SK-N-SH (cell line): ENCODE measurements around the gene ESM1. TPM values are rescaled to one million over a fixed set of nuclear protein-coding genes. Genes with fewer than 3 reads are reported as not detected.
"Not testable (repeated sequence)": the region's sequence is repeated elsewhere in the genome, so short reads cannot be mapped to it uniquely, and the experiment has no call there.

ENCODE experiments used
- CTCF ChIA-PET: fragments of 300-600, 350-600 bp; formaldehyde crosslinking; extraction: SDS; loops from one replicate; lab custom pipeline; 2021; lab: Yijun Ruan, JAX
- POLR2A ChIA-PET: fragments of 350-600 bp; sonication (Branson Sonifier 250); formaldehyde crosslinking; extraction: SDS; loops from one replicate; lab custom pipeline; 2020; ENCODE audit warnings: antibody characterized with exemption, inconsistent platforms; lab: Yijun Ruan, JAX
- DNase-seq: peaks from one replicate; pipeline ENCODE4 v3.0.0; 2012
- H2AFZ ChIP-seq: fragments of 200-600 bp; sonication (generic); 2 replicates; pipeline ENCODE4 v1.8.1; 2016; ENCODE audit warnings: antibody characterized with exemption, mild to moderate bottlenecking, low read depth
- H3F3A ChIP-seq: fragments of 200-600 bp; sonication (generic); replicated peaks from 2 replicates; pipeline ENCODE3; 2016; ENCODE audit warnings: antibody characterized with exemption, mild to moderate bottlenecking; ENCODE audit not compliant: insufficient read depth
- H3K27ac ChIP-seq, 2 experiments: fragments of 200-500 bp in 1 of 2; fragments of 200-600 bp in 1 of 2; sonication (Bioruptor generic) in 1 of 2; sonication (generic), shearing (Covaris generic) in 1 of 2; 2 replicates each; pipeline versions ENCODE4 v1.5.1 to v1.6.1; 2014 to 2016; ENCODE audit warnings: low read depth in 2 of 2, inconsistent platforms in 1 of 2, low read length in 1 of 2, mild to moderate bottlenecking in 1 of 2, mixed read lengths in 1 of 2
- H3K27me3 ChIP-seq: fragments of 200-600 bp; sonication (generic), shearing (Covaris generic); 2 replicates; pipeline ENCODE4 v1.6.1; 2016; ENCODE audit warnings: mixed run types; ENCODE audit not compliant: insufficient read depth
- H3K36me3 ChIP-seq, 2 experiments: fragments of 200-500 bp in 1 of 2; fragments of 200-600 bp in 1 of 2; sonication (Bioruptor generic) in 1 of 2; sonication (generic) in 1 of 2; replicated peaks in 1 of 2; 2 replicates each; pipeline versions ENCODE3 to v1.5.1; 2014 to 2016; ENCODE audit warnings: low read length in 1 of 2, mild to moderate bottlenecking in 1 of 2; ENCODE audit not compliant: insufficient read depth in 2 of 2, control insufficient read depth in 1 of 2
- H3K4me1 ChIP-seq, 2 experiments: fragments of 200-500 bp in 1 of 2; fragments of 200-600 bp in 1 of 2; sonication (Bioruptor generic) in 1 of 2; sonication (generic), shearing (Covaris generic) in 1 of 2; 2 replicates each; pipeline versions ENCODE4 v1.5.1 to v1.6.1; 2014 to 2016; ENCODE audit warnings: low read depth in 1 of 2, low read length in 1 of 2, mixed run types in 1 of 2; ENCODE audit not compliant: insufficient read depth in 2 of 2, control insufficient read depth in 1 of 2
- H3K4me2 ChIP-seq: fragments of 200-600 bp; sonication (generic), shearing (Covaris generic); 2 replicates; pipeline ENCODE4 v1.6.1; 2017; ENCODE audit warnings: mixed run types
- H3K4me3 ChIP-seq, 2 experiments: fragments of 200-500 bp in 1 of 2; fragments of 200-600 bp in 1 of 2; sonication (Bioruptor generic) in 1 of 2; sonication (generic), shearing (Covaris generic) in 1 of 2; 2 replicates each; pipeline versions ENCODE4 v1.5.1 to v1.8.1; 2014 to 2016; ENCODE audit warnings: low read depth in 2 of 2, inconsistent platforms in 1 of 2, low read length in 1 of 2, mild to moderate bottlenecking in 1 of 2, mixed read lengths in 1 of 2, moderate library complexity in 1 of 2
- H3K79me2 ChIP-seq: fragments of 200-600 bp; sonication (generic); 2 replicates; pipeline ENCODE4 v1.8.1; 2017; ENCODE audit warnings: mild to moderate bottlenecking; ENCODE audit not compliant: insufficient read depth
- H3K9ac ChIP-seq: fragments of 200-600 bp; sonication (generic); 2 replicates; pipeline ENCODE4 v1.6.1; 2017; ENCODE audit warnings: mixed run types
- H3K9me2 ChIP-seq: fragments of 200-600 bp; sonication (generic); 2 replicates; pipeline ENCODE4 v1.6.1; 2017; ENCODE audit warnings: mixed run types
- H3K9me3 ChIP-seq: fragments of 200-600 bp; sonication (generic); 2 replicates; pipeline ENCODE4 v1.6.1; 2017; ENCODE audit warnings: mixed run types, mild to moderate bottlenecking, moderate library complexity
- H4K20me1 ChIP-seq: fragments of 200-600 bp; sonication (generic); 2 replicates; pipeline ENCODE4 v1.6.1; 2017; ENCODE audit warnings: mild to moderate bottlenecking, mixed run types; ENCODE audit not compliant: insufficient read depth
- CTCF ChIP-seq: fragments of 200-600 bp; sonication (generic); IDR thresholded peaks from 2 replicates; pipeline ENCODE4 v1.6.1; 2017; ENCODE audit warnings: antibody characterized with exemption, mild to moderate bottlenecking, moderate library complexity
- ELF1 ChIP-seq: IDR thresholded peaks from 2 replicates; pipeline ENCODE4 v1.4.0; 2012
- FOXJ3 ChIP-seq: sonication (generic); formaldehyde crosslinking; IDR thresholded peaks from 2 replicates; pipeline ENCODE4 v1.5.1; 2020; ENCODE audit warnings: mild to moderate bottlenecking, missing genetic modification reagents
- MAX ChIP-seq: IDR thresholded peaks from 2 replicates; pipeline ENCODE4 v1.4.0; 2012; ENCODE audit warnings: low read depth
- MXI1 ChIP-seq: IDR thresholded peaks from 2 replicates; pipeline ENCODE4 v1.6.1; 2012; ENCODE audit warnings: mild to moderate bottlenecking, low read depth, low read length, improper control_type of control experiment
- POLR2AphosphoS5 ChIP-seq: IDR thresholded peaks from 2 replicates; pipeline ENCODE4 v1.6.1; 2012; ENCODE audit warnings: low read depth, low read length
- RAD21 ChIP-seq: IDR thresholded peaks from 2 replicates; pipeline ENCODE4 v1.6.1; 2012; ENCODE audit warnings: mild to moderate bottlenecking, low read length
- RCOR1 ChIP-seq: fragments of 150-350 bp; IDR thresholded peaks from 2 replicates; pipeline ENCODE4 v1.6.1; 2017; ENCODE audit warnings: antibody characterized with exemption, low read length
- RFX5 ChIP-seq: IDR thresholded peaks from 2 replicates; pipeline ENCODE4 v1.6.1; 2012; ENCODE audit warnings: mild to moderate bottlenecking, improper control_type of control experiment, low read length
- SIN3A ChIP-seq: IDR thresholded peaks from 2 replicates; pipeline ENCODE4 v1.6.1; 2012; ENCODE audit warnings: low read depth, mild to moderate bottlenecking, low read length, moderate library complexity, borderline replicate concordance
- SMC3 ChIP-seq: IDR thresholded peaks from 2 replicates; pipeline ENCODE4 v1.6.1; 2012; ENCODE audit warnings: low read depth, low read length, improper control_type of control experiment
- TAF1 ChIP-seq: IDR thresholded peaks from 2 replicates; pipeline ENCODE4 v1.6.1; 2012; ENCODE audit warnings: low read depth, mild to moderate bottlenecking, low read length, moderate library complexity, borderline replicate concordance
- TEAD4 ChIP-seq: IDR thresholded peaks from 2 replicates; pipeline ENCODE4 v1.4.0; 2012; ENCODE audit warnings: mild to moderate bottlenecking, borderline replicate concordance; ENCODE audit not compliant: insufficient read depth
- USF2 ChIP-seq: fragments of 150-350 bp; IDR thresholded peaks from 2 replicates; pipeline ENCODE4 v1.6.1; 2017; ENCODE audit warnings: antibody characterized with exemption, low read length, low read depth, borderline replicate concordance
- YY1 ChIP-seq: IDR thresholded peaks from 2 replicates; pipeline ENCODE4 v1.4.0; 2012; ENCODE audit warnings: low read depth, mild to moderate bottlenecking
- WGBS: methylation state at CpG from one replicate; pipeline ENCODE4 v1.1.6; 2017; ENCODE audit warnings: low lambda C conversion rate; 5-methylcytosine and 5-hydroxymethylcytosine counted together
- polyA plus RNA-seq, 3 experiments: library from polyadenylated mRNA; depleted of rRNA; stranded (reverse); fragments of >200 nt; gene quantifications; 2 replicates each; pipeline ENCODE4 v1.2.3, GENCODE V29; 2012
- TF ChIP-seq, protein P1 (sequence below): IDR thresholded peaks from 2 replicates; pipeline ENCODE4 v1.4.0; 2012; ENCODE audit warnings: low read depth, borderline replicate concordance
- TF ChIP-seq, protein P2 (sequence below): fragments of 150-350 bp; IDR thresholded peaks from 2 replicates; pipeline ENCODE4 v1.6.1; 2016; ENCODE audit warnings: mild to moderate bottlenecking, low read depth, low read length
- TF ChIP-seq, protein P3 (sequence below): IDR thresholded peaks from 2 replicates; pipeline ENCODE4 v1.4.0; 2012; ENCODE audit warnings: low read depth, borderline replicate concordance

The ESM1 gene
- polyA plus RNA-seq, 1 of the 3 experiments (the other 2 are of a cell fraction): 36.5 TPM

GRCh38 chr5:55021410-55021809 is 36.0 kb upstream of the ESM1 start:
- Histone ChIP-seq H3K4me3 (no peak overlapping the region), H3K79me2 (no peaks in the 10 kb centered on the region), H3K36me3 (no peaks in the 10 kb centered on the region), H3K4me1 (no peaks in the 10 kb centered on the region), H2AFZ (no peak overlapping the region), H3K9me2 (no peaks in the 10 kb centered on the region), H3K4me2 (no peak overlapping the region), H3K9ac (no peak overlapping the region), H4K20me1 (no peaks in the 10 kb centered on the region), H3K27me3 (no peaks in the 10 kb centered on the region; the same call in 1 of the 2 replicates), H3K27ac (no peak overlapping the region), H3F3A (no peaks in the 10 kb centered on the region), H3K9me3 (no peaks in the 10 kb centered on the region)
- no peak for DNase-seq
- POLR2A ChIA-PET: no interaction called here
- 7% methylated on average over 6 of the region's 6 CpGs for WGBS
- TF ChIP-seq, protein P1, sequence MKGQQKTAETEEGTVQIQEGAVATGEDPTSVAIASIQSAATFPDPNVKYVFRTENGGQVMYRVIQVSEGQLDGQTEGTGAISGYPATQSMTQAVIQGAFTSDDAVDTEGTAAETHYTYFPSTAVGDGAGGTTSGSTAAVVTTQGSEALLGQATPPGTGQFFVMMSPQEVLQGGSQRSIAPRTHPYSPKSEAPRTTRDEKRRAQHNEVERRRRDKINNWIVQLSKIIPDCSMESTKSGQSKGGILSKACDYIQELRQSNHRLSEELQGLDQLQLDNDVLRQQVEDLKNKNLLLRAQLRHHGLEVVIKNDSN: no peak
- no peak for TF ChIP-seq TEAD4
- no peak for TF ChIP-seq SMC3
- TF ChIP-seq SIN3A: no peak
- no peak for TF ChIP-seq RFX5
- no peak for TF ChIP-seq MAX
- no peak for TF ChIP-seq POLR2AphosphoS5
- no peak for TF ChIP-seq USF2
- TF ChIP-seq FOXJ3 (CRISPR knock-in tag): no peak
- TF ChIP-seq RCOR1: no peak
- TF ChIP-seq, protein P2, sequence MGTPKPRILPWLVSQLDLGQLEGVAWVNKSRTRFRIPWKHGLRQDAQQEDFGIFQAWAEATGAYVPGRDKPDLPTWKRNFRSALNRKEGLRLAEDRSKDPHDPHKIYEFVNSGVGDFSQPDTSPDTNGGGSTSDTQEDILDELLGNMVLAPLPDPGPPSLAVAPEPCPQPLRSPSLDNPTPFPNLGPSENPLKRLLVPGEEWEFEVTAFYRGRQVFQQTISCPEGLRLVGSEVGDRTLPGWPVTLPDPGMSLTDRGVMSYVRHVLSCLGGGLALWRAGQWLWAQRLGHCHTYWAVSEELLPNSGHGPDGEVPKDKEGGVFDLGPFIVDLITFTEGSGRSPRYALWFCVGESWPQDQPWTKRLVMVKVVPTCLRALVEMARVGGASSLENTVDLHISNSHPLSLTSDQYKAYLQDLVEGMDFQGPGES: no peak
- TF ChIP-seq, protein P3, sequence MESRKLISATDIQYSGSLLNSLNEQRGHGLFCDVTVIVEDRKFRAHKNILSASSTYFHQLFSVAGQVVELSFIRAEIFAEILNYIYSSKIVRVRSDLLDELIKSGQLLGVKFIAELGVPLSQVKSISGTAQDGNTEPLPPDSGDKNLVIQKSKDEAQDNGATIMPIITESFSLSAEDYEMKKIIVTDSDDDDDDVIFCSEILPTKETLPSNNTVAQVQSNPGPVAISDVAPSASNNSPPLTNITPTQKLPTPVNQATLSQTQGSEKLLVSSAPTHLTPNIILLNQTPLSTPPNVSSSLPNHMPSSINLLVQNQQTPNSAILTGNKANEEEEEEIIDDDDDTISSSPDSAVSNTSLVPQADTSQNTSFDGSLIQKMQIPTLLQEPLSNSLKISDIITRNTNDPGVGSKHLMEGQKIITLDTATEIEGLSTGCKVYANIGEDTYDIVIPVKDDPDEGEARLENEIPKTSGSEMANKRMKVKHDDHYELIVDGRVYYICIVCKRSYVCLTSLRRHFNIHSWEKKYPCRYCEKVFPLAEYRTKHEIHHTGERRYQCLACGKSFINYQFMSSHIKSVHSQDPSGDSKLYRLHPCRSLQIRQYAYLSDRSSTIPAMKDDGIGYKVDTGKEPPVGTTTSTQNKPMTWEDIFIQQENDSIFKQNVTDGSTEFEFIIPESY: no peak
- TF ChIP-seq RAD21: no peak
- TF ChIP-seq MXI1: no peak
- TF ChIP-seq YY1: no peak
- no peak for TF ChIP-seq ELF1
- no peak for TF ChIP-seq TAF1
- TF ChIP-seq CTCF: no peak
- CTCF ChIA-PET: no interaction called here

- H3K9ac ChIP-seq, POLR2A ChIA-PET, CTCF ChIA-PET: not testable (repeated sequence)
Measured at GRCh38 chr5:55010149-55010548, 24.8 kb upstream of the ESM1 start.

More at GRCh38 chr5:55010149-55010548, 24.8 kb upstream of the ESM1 start:
- not testable (repeated sequence) for H3K9me3 ChIP-seq, H3K27me3 ChIP-seq, H3K9me2 ChIP-seq, H3F3A ChIP-seq, H3K4me3 ChIP-seq, H2AFZ ChIP-seq, H3K36me3 ChIP-seq, H3K4me2 ChIP-seq, DNase-seq, H3K79me2 ChIP-seq, H4K20me1 ChIP-seq, H3K27ac ChIP-seq, H3K4me1 ChIP-seq
- WGBS: 7% methylated on average over 1 of the region's 1 CpG
